Erythroblast (primary cell): ENCODE measurements around the gene FAM53C.
A peak's percentile ranks its signal among the peaks of the same experiment; 100 is the strongest.

Experiments used
- GATA1 ChIP-seq: IDR thresholded peaks from 2 replicates; pipeline ENCODE4 v1.6.1; 2011; ENCODE audit warnings: low read depth, mild to moderate bottlenecking, control low read depth, low read length, moderate library complexity
- POLR2A ChIP-seq: IDR thresholded peaks from 2 replicates; pipeline ENCODE4 v1.6.1; 2011; ENCODE audit warnings: mild to moderate bottlenecking, low read length

DNA sequence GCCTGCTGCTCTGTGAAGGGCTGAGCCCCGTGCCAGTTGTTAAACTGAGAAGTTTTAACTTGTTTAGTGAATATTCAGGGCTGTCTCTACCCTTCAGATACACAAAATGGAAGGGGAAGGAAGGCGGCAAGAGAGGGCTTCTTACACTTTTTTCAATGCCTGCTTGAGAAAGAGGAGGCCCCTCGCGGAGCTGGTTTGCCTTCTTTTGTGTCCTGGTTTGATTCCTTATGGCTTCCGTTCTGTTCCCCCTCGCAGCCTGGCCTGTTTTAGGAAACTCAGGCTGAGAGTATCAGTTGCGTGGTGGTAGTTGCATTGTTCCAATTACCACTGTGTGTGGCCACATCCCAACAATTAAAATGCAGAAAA, 1.0 kb downstream of the FAM53C start:
- TF ChIP-seq POLR2A (peak; percentile 40), GATA1 (no peak)
